Tibial artery (tissue), 4 donors: ENCODE results near the gene VAPA.

Experiments used
- DNase-seq, 2 donors: peaks; one replicate each; pipeline ENCODE4 v3.0.0-alpha.2; 2019
- H3K27ac ChIP-seq, 2 donors: fragments of 200-600 bp; sonication (generic) in 1 of 2; 1 replicate in 1 of 2; 2 replicates in 1 of 2; pipeline ENCODE4 v1.5.1; 2018 to 2019; ENCODE audit warnings: mild to moderate bottlenecking in 1 of 2
- H3K27me3 ChIP-seq, 2 donors: fragments of 200-600 bp; sonication (generic) in 1 of 2; one replicate each; pipeline versions ENCODE4 v1.5.1 to v1.6.0; 2016 to 2019
- H3K36me3 ChIP-seq, 3 donors: fragments of 200-600 bp; sonication (generic) in 2 of 3; one replicate each; pipeline ENCODE4 v1.5.1; 2016 to 2019; ENCODE audit warnings: mild to moderate bottlenecking in 2 of 3
- H3K4me1 ChIP-seq, 4 donors: fragments of 200-600 bp; sonication (generic) in 2 of 4; 1 replicate in 3 of 4; 2 replicates in 1 of 4; pipeline ENCODE4 v1.5.1; 2016 to 2019
- H3K4me3 ChIP-seq, 2 donors: fragments of 200-600 bp; sonication (generic) in 1 of 2; 1 replicate in 1 of 2; 2 replicates in 1 of 2; pipeline ENCODE4 v1.5.1; 2018 to 2019; ENCODE audit warnings: mild to moderate bottlenecking in 2 of 2
- H3K9me3 ChIP-seq, 3 donors: fragments of 200-600 bp; sonication (generic) in 1 of 3; one replicate each; pipeline ENCODE4 v1.5.1; 2016 to 2019
- intact Hi-C: fragments of 100-400 bp; cut with DNase I; formaldehyde crosslinking; loops from one replicate; pipeline ENCODE4 v1.15.0; 2023; ENCODE audit warnings: low total_unique reads
- TF ChIP-seq, protein P1 (sequence below), 2 experiments: fragments of 200-600 bp in 1 of 2; fragments of 450-650 bp in 1 of 2; IDR thresholded peaks; one replicate each; pipeline ENCODE4 v1.5.1; 2017 to 2019; ENCODE audit warnings: antibody characterized with exemption in 2 of 2, mild to moderate bottlenecking in 1 of 2, moderate library complexity in 1 of 2

Gene VAPA

DNA sequence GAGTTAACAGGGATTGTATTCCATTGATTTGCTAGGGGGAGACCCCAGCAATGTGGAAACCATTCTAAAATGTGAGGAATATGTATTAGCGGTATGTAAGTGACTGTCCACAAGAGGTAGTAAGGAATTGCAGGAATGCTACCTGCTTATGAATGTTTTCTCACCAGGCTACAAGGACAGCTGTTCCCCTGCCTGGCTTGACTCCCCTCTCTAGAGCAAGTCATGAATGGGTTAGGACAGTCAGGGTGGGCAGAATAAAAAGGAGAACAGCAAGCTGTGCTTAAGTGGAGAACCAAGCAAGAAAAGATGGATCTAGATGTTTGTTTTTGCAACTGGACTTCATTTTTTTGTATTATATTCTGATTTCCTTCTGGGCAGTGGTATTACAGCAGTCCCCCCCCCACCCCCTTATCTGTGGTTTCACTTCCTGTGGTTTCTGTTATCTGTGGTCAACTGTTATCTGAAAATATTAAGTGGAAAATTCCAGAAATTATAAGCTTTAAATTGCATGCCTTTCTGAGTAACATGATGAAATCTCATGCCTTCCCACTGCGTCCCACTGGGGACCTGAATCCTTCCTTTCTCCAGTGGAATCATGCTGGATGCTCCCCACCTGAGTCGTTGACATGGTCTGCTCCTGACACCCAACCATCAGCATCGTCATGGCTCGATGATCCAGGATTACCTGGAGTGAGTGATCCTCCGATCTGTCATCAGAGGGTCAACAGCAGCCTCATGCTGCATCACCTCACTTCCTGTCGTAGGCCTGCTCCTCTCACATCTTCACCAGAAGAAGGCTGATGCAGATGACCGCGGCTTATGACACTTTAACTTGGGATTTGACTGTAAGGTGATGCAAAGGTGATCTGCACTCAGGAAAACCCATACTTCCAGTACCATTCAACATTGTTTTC is 52.2 kb downstream of the VAPA start:
- no peaks in the 10 kb centered on the region for H3K36me3 ChIP-seq
- no peak for DNase-seq
- TF ChIP-seq, protein P1, sequence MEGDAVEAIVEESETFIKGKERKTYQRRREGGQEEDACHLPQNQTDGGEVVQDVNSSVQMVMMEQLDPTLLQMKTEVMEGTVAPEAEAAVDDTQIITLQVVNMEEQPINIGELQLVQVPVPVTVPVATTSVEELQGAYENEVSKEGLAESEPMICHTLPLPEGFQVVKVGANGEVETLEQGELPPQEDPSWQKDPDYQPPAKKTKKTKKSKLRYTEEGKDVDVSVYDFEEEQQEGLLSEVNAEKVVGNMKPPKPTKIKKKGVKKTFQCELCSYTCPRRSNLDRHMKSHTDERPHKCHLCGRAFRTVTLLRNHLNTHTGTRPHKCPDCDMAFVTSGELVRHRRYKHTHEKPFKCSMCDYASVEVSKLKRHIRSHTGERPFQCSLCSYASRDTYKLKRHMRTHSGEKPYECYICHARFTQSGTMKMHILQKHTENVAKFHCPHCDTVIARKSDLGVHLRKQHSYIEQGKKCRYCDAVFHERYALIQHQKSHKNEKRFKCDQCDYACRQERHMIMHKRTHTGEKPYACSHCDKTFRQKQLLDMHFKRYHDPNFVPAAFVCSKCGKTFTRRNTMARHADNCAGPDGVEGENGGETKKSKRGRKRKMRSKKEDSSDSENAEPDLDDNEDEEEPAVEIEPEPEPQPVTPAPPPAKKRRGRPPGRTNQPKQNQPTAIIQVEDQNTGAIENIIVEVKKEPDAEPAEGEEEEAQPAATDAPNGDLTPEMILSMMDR (IDR thresholded peaks at IDR 0.05) = no peak
- intact Hi-C loops = no loop called here
- no peak overlapping the region for H3K4me3 ChIP-seq
- H3K27me3 ChIP-seq = peaks cover 0 to 2% of the 10 kb centered on the region in 2 donors
- peaks cover 0 to 6% (median 0%) of the 10 kb centered on the region in 4 donors for H3K4me1 ChIP-seq
- H3K9me3 ChIP-seq = no peaks in the 10 kb centered on the region
- no peak overlapping the region for H3K27ac ChIP-seq

DNA sequence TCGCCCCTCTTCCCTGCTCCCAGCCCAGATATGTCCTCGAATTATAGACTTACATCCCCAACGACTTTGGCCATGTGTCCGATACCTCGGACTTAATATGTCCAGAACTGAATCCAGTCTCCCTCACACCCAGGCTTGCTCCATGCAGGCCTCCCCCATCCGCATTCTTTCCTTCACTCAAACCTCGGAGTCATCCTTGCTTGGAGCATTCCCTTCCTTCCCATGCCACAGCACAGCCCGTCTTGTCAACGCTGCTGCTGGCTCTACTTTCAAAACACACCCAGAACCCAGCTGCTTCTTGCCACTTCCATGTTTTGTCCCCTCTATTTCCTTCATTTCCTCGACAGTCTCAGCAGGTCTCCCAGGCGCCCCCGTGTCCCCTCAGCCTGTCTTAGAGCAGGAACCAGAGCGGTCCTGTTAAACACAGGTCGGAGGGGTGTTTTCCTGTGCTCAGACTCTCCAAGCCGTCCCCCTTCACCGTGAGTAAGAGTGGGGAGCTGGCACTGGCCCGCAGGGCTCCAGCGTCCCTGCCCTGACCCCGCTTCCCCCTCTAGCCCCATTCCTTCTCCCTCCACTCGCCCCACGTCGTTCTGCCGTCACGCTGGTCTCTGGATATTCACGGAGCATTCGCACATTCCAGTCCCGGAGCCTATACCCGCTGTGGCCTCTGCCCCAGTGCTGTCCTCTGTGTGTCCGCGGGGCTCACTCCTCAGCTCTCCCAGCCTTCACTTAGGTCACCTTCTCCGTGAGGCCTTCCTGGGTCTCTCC is 54.4 kb downstream of the VAPA start:
- Histone ChIP-seq H3K27me3 (peaks cover 0 to 2% of the 10 kb centered on the region in 2 donors), H3K4me3 (no peak overlapping the region), H3K36me3 (no peaks in the 10 kb centered on the region), H3K4me1 (no peaks in the 10 kb centered on the region), H3K9me3 (no peaks in the 10 kb centered on the region), H3K27ac (no peak overlapping the region)
- TF ChIP-seq, protein P1 (IDR thresholded peaks at IDR 0.05) = no peak
- intact Hi-C loops = no loop called here
- no peak for DNase-seq

DNA sequence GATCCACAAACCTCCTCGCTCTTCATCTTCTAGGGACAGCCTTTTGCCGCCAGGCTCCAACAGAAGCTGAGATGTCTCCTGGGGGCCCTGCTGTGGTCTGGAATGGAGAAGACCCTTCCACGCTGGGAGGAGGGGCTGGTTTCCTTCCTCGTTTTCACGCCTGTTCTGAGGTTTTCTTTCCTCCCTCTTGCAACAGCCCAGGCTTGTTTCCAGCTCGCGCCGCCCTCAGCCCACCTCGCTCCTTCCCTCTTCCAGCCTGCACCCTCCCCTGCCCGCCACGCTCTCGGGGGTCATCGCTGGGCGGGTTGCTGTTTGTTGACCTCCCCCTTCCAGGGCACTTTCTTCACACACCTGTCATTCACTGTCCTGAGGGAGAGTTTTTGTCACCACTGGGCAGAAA is 55.4 kb downstream of the VAPA start:
- intact Hi-C loops = no loop called here
- H3K4me1 ChIP-seq = no peaks in the 10 kb centered on the region
- no peaks in the 10 kb centered on the region for H3K36me3 ChIP-seq
- TF ChIP-seq, protein P1 (IDR thresholded peaks at IDR 0.05) = no peak
- no peak for DNase-seq
- H3K4me3 ChIP-seq = no peak overlapping the region
- H3K9me3 ChIP-seq = no peaks in the 10 kb centered on the region
- H3K27me3 ChIP-seq = peaks cover 0 to 2% of the 10 kb centered on the region in 2 donors
- H3K27ac ChIP-seq = no peak overlapping the region

DNA sequence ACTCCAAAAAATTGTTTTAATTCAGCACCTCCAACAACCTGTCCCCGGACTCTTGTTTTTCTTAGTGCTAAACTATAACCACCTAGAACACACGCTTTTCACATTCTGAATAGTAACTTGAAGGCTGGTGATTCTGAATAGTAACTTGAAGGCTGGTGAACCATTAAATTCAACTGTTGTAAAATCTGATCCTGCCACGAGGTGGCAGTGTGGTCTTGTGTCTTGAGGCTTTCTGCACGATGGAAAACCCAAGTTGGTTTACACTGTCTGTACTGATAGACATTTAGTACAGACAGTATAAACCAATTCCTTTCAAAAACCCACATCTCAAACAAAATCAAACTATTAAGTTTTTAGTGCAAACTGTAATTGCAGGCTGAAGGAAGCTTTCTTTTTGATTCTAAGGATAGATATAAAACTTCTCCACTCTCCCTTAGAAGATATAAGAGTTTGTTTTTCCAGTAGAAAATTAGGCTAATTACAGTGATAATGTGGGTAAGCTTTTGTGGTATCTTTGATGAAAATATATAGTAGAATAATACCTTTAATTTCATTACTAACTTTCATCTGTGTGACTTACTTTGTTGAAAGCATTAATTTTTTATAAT is 57.6 kb downstream of the VAPA start:
- intact Hi-C loops = no loop called here
- Histone ChIP-seq H3K27ac (no peak overlapping the region), H3K4me1 (no peaks in the 10 kb centered on the region), H3K4me3 (no peak overlapping the region), H3K27me3 (peaks cover 0 to 2% of the 10 kb centered on the region in 2 donors), H3K36me3 (no peaks in the 10 kb centered on the region), H3K9me3 (peaks cover 0 to 13% (median 0%) of the 10 kb centered on the region in 3 donors)
- DNase-seq = peak; percentile 74 to 83
- TF ChIP-seq, protein P1 (IDR thresholded peaks at IDR 0.05) = peak; percentile 69 to 89

DNA sequence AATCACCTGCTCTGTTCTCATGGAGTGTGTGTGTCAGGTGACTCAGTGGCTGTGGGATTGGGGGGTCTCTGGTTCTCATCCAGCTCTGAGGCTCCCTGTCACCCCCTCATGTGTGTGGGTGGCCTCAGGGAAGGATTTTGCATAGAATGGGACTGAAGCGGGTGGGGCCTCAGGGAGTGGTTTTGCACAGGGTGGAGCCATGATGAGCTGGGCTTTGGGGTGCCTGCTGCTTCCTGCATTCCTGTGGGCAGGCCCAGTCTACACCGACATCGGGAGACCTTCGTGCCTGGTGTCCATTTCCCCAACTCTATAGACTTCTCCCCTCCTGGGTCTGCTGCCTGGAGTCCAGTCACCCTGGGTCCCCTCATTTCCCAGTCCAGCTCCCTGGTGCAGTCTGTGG is 59.7 kb downstream of the VAPA start:
- peaks cover 0 to 2% of the 10 kb centered on the region in 2 donors for H3K27me3 ChIP-seq
- intact Hi-C loops = loop anchor here (2.0 kb wide), 1 partner anchor 547 kb away; no protein-coding TSS in a partner anchor
- no peaks in the 10 kb centered on the region for H3K36me3 ChIP-seq
- DNase-seq = no peak
- no peaks in the 10 kb centered on the region for H3K4me1 ChIP-seq
- no peak overlapping the region for H3K27ac ChIP-seq
- TF ChIP-seq, protein P1 (IDR thresholded peaks at IDR 0.05) = no peak
- no peak overlapping the region for H3K4me3 ChIP-seq
- peaks cover 0 to 13% (median 0%) of the 10 kb centered on the region in 3 donors for H3K9me3 ChIP-seq
